HG03571 (cell line): ENCODE results near the gene DIAPH3.

Experiments
- ATAC-seq: cut with Tn5 transposase; IDR thresholded peaks from one replicate; pipeline ENCODE4 v1.9.1; 2021; ENCODE audit not compliant: unreplicated experiment

DIAPH3 gene

DNA sequence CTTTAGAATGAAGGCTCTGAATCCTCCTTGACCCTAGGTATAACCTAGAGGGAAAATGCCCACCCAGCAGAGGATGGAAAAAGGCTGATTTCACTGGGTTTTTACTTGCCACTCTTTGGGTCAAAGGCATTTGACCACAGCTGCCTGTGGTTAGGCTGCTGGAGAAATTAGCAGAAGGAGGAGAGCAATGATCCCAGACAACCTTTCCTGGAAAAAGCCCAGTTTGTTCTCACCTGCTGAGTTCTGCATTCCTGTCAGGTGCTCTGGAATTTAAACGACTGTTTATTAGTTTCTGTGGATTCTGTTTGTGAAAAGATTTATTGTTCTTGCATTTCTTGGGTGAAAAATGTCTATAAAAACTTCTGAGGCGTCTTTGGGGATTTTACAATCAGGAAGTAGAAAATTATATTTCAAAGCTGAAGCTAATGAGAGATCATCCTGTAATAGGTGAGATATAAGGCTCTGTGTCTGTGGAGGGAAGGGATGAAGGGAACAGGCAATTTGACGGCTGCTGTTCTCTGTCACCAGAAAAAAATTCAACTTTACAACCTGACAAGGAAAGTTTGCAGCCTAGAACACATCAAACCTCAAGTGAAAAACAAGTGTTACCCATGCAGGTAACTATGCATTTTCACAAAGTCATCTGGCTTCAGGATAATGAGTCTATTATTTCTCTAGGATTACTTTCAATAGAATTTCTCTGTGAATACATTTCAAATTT is 519.7 kb downstream of the DIAPH3 start:
- no peak for ATAC-seq

GRCh38 chr13:59643364-59643841 is 520.3 kb downstream of the DIAPH3 start:
- no peak for ATAC-seq

DNA sequence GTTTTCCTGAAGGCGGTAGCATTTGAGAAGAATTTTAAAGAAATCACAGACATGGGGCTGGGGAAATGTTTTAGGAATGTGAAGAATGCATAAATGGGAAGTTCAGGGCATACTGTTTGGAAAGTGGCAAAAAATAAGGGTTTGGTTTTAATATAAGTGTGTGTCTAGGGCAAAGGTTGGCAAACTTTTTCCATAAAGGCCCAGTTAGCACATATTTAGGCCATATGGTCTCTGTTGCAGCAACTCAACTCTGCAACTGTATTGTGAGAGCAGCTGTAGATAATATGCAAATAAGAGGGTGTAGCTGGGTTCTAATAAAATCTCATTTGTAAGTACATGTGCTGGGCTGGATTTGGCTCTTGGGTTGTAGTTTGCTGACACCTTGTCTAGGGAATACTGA is 521.9 kb downstream of the DIAPH3 start:
- no peak for ATAC-seq

GRCh38 chr13:59641261-59641660 is 522.5 kb downstream of the DIAPH3 start:
- no peak for ATAC-seq

DNA sequence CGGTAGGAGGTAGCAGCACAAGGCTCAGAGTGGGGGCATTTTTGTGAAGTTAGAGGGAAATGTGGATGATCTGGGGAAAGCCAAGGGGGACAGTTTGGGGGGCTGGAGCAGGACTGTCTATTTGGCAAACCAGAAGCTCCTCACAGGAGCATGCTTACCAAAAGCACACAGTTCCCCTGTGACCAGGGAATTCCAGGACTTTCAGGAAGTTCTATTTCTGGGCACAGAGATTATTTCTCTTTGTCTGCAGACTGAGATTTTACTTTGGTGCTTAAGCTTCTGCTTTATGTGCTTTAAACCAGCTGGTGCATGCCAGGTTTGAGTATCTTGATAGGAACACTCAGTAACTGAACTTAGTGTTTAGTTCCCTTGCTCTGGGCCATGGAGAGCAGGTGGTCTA is 525.3 kb downstream of the DIAPH3 start:
- ATAC-seq: no peak

DNA sequence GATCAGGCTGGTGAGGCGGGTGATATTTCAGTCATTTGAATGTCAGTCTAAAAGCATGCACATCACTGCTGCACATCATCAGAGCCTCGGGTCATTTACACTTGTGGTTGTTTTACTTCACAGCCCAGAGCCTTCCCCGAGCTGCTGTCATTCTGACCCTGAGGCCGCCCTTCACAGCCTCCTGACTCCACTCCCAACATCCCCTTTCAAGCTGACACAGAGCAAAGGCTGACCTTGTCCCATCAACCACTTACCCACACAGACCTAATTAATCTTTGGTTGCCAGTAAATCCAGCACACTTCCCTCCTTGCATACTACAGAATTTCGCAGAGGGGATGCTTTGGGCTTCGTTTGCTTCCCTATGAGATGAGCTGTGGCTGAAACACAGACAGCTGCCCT is 528.1 kb downstream of the DIAPH3 start:
- ATAC-seq: no peak

GRCh38 chr13:59633290-59633689 is 530.4 kb downstream of the DIAPH3 start:
- no peak for ATAC-seq

GRCh38 chr13:59631271-59631670 is 532.5 kb downstream of the DIAPH3 start:
- no peak for ATAC-seq

DNA sequence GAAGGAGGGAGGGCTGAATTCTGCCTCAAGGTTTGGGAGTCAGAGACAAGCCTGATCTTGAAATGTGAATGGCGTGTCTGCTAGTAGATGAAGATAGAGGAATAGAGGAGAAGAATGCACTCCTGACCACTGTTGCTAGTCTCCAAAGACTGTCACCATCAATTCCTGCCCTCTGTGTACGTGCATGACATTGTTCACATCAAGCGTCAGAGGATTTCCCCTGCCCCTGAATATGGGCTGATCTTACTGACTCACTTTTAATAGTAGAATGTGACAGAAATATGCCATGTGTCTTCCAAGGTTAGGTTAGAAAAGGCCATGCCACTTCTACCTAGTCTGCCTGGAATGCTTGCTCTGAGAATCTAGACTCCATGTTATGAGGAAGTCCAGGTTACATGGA is 538.6 kb downstream of the DIAPH3 start:
- ATAC-seq: no peak

GRCh38 chr13:59623206-59623915 is 540.4 kb downstream of the DIAPH3 start:
- no peak for ATAC-seq

DNA sequence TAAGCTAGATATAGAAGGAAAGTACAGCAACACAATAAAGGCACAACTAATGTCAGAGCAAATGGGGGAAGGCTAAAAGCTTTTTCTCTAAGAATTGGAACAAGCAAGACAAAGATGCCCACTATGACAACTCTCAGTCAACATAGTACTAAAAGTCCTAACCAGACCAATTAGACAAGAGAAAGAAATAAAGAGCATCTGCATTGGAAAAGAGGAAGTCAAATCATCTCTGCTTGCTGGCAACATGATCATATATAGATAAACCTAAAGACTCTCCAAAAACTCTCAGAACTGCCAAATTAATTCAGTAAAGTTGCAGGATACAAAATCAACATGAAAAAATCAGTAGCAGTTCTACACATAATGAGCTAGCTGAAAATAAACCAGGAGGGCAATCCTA is 542.0 kb downstream of the DIAPH3 start:
- ATAC-seq: no peak
